ENCODE results near the gene FIGLA.

DNA sequence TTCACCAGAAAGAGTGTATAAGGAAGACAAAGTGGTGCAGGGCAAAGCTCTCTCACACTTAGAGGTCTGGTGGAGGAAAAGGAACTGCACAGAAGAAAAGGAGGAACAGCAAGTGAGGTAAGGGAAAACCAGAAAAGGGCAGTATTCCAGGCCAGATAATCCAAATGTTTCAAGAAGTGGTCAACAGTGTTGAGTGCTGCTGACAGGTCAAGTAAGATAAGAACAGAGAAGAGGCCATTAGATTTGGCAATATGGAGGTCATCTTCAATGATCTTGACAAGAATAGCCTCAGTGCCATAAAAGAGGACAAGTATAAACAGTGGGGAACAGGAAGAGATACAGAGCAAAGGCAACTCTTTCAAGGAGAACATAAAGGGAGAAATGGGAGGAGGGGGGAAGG lies 37.4 kb downstream of the FIGLA start:
- TF ChIP-seq, protein P1, sequence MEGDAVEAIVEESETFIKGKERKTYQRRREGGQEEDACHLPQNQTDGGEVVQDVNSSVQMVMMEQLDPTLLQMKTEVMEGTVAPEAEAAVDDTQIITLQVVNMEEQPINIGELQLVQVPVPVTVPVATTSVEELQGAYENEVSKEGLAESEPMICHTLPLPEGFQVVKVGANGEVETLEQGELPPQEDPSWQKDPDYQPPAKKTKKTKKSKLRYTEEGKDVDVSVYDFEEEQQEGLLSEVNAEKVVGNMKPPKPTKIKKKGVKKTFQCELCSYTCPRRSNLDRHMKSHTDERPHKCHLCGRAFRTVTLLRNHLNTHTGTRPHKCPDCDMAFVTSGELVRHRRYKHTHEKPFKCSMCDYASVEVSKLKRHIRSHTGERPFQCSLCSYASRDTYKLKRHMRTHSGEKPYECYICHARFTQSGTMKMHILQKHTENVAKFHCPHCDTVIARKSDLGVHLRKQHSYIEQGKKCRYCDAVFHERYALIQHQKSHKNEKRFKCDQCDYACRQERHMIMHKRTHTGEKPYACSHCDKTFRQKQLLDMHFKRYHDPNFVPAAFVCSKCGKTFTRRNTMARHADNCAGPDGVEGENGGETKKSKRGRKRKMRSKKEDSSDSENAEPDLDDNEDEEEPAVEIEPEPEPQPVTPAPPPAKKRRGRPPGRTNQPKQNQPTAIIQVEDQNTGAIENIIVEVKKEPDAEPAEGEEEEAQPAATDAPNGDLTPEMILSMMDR (IDR thresholded peaks at IDR 0.05; ENCODE audit: insufficient read depth, low read depth, low read length) = no peak
- no peak for TF ChIP-seq EZH2 (IDR thresholded peaks at IDR 0.05; ENCODE audit: insufficient read depth, low read length)

Data from astrocyte (in vitro differentiated cells and primary cell).